ENCODE measurements around the gene CTNNBL1.

DNA sequence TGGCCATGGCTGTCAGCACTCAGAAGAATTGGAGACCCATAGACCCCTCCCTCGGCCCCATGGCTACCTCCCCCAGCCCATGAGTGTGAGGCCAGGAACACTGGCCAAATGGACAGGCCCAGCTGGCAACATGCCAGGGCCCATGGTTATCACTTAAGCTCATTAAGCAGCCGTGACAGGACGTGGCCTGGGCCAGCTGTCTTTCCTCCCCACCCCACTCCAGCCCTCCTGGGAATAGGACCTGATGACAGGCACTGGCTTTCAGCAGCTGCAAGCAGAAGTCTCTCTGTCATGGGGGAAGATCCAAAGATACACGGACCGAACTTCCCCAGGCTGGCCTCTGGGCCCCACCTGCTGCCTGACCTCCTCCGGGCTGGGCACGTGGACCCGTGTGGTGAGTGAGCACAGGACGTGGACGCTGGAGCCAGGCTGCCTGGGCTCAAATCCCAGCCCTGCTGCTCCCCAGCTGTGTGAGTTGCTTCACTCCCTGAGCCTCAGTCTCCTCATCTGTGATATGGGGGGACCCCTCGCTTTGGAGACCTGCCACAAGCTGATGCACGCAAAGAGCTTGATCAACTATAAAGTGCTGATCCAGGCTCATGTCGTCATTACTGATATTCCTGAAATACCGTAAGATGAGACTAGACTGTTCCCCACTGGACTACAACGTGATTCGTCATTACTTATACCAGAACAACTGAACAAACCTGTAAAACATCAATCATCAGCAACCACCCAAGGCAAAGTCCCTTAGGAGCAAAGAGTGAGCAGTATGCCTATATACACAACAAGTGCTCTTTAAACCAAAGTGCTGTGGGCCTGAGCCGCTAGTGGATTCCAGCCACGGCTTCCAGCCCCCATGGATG, 187.1 kb downstream of the CTNNBL1 start:
- no peak for TF ChIP-seq EZH2 (IDR thresholded peaks at IDR 0.05; ENCODE audit: insufficient read depth, poor library complexity, severe bottlenecking)
- no peak for TF ChIP-seq EZH2phosphoT487 (IDR thresholded peaks at IDR 0.05; ENCODE audit: insufficient read depth, low read depth)

All from GM23248 (cell line).